ENCODE measurements around the gene DPAGT1. TPM values are rescaled to one million over a fixed set of nuclear protein-coding genes. Genes with fewer than 3 reads are reported as not detected.
"Not testable (repeated sequence)": the region's sequence is repeated elsewhere in the genome, so short reads cannot be mapped to it uniquely, and the experiment has no call there.

DPAGT1 gene
- total RNA-seq, 1 experiment from 2014 or later, result 41.1 TPM

- intact Hi-C loops (cut with micrococcal nuclease; ENCODE audit: unreplicated experiment), result loop anchor here (1.0 kb wide), 1 partner anchor 52 kb away; no protein-coding TSS in a partner anchor
- no peaks in the 10 kb centered on the region for H3K9me2 ChIP-seq (ENCODE audit: insufficient read depth)
- no peak overlapping the region for H2AFZ ChIP-seq
- H3F3A ChIP-seq (ENCODE audit: insufficient read depth, low read depth), result peaks cover 8% of the 10 kb centered on the region; the same call in 1 of the 2 replicates
- no peaks in the 10 kb centered on the region for H4K20me1 ChIP-seq (ENCODE audit: insufficient read depth)
- POLR2A ChIA-PET (ENCODE audit: unreplicated experiment), result no interaction called here
- no peaks in the 10 kb centered on the region for H3K9me3 ChIP-seq (ENCODE audit: insufficient read depth, low read depth)
- no peaks in the 10 kb centered on the region for H3K36me3 ChIP-seq (ENCODE audit: low read depth)
- no TSS peak for BruUV-seq (replicated peaks)
- no peaks in the 10 kb centered on the region for H3K79me2 ChIP-seq (ENCODE audit: low read depth)
- TF ChIP-seq EZH2 (IDR thresholded peaks at IDR 0.05; ENCODE audit: low read depth), result no peak
- peak; percentile 78 for TF ChIP-seq CTCF (conservative IDR thresholded peaks at IDR 0.05)
- peaks cover 24% of the 10 kb centered on the region for H3K27me3 ChIP-seq (ENCODE audit: insufficient read depth, low read depth)
- no peak overlapping the region for H3K4me3 ChIP-seq
- CTCF ChIA-PET, result interaction anchor here (0.6 to 1.0 kb wide), 7 partner anchors 11 to 476 kb away, joined by 4 to 9 read pairs (median 5); partner anchors contain the start of gene C2CD2L
- peak overlapping the region; percentile 47; the same call in 1 of the 2 replicates for H3K4me2 ChIP-seq
- DNase-seq, result peak; percentile 63 to 73
- peaks cover 9% of the 10 kb centered on the region; the same call in 1 of the 2 replicates for H3K4me1 ChIP-seq (replicated peaks; ENCODE audit: insufficient read depth)
- H3K27ac ChIP-seq, result no peak overlapping the region
Measured at GRCh38 chr11:119144825-119145486, 43.3 kb upstream of the DPAGT1 start.

GRCh38 chr11:119139276-119139675 lies 37.6 kb upstream of the DPAGT1 start:
- H3K4me1 ChIP-seq (replicated peaks; ENCODE audit: insufficient read depth); H3F3A ChIP-seq (ENCODE audit: insufficient read depth, low read depth); H3K27me3 ChIP-seq (ENCODE audit: insufficient read depth, low read depth); H3K36me3 ChIP-seq (ENCODE audit: low read depth); H3K4me2 ChIP-seq; H3K4me3 ChIP-seq; H2AFZ ChIP-seq; DNase-seq; intact Hi-C loops (cut with micrococcal nuclease; ENCODE audit: unreplicated experiment); H3K9me2 ChIP-seq (ENCODE audit: insufficient read depth); H3K79me2 ChIP-seq (ENCODE audit: low read depth); BruUV-seq (replicated peaks); H3K9me3 ChIP-seq (ENCODE audit: insufficient read depth, low read depth); H3K27ac ChIP-seq; H4K20me1 ChIP-seq (ENCODE audit: insufficient read depth): not testable (repeated sequence)
- ChIA-PET CTCF (interaction anchor here (0.7 kb wide), 1 partner anchor 41 kb away, joined by 3 read pairs; no protein-coding TSS in a partner anchor), POLR2A (ENCODE audit: unreplicated experiment) (interaction anchor here (0.6 kb wide), 2 partner anchors 67 to 182 kb away, joined by 3 to 11 read pairs; partner anchors contain the start of gene CBL)

- no peak for DNase-seq
- TF ChIP-seq EZH2 (IDR thresholded peaks at IDR 0.05; ENCODE audit: low read depth) (no peak), CTCF (conservative IDR thresholded peaks at IDR 0.05) (peak; percentile 78)
- no TSS peak for BruUV-seq (replicated peaks)
- Histone ChIP-seq H3F3A (ENCODE audit: insufficient read depth, low read depth) (no peaks in the 10 kb centered on the region), H3K4me1 (replicated peaks; ENCODE audit: insufficient read depth) (no peaks in the 10 kb centered on the region), H3K4me2 (no peak overlapping the region), H2AFZ (no peak overlapping the region), H3K4me3 (no peak overlapping the region), H3K9me3 (ENCODE audit: insufficient read depth, low read depth) (no peaks in the 10 kb centered on the region), H4K20me1 (ENCODE audit: insufficient read depth) (no peaks in the 10 kb centered on the region; the same call in 1 of the 2 replicates), H3K36me3 (ENCODE audit: low read depth) (peaks cover 21% of the 10 kb centered on the region; the same call in 1 of the 2 replicates), H3K27me3 (ENCODE audit: insufficient read depth, low read depth) (no peaks in the 10 kb centered on the region), H3K27ac (no peak overlapping the region), H3K79me2 (ENCODE audit: low read depth) (no peaks in the 10 kb centered on the region), H3K9me2 (ENCODE audit: insufficient read depth) (no peaks in the 10 kb centered on the region)
- ChIA-PET POLR2A (ENCODE audit: unreplicated experiment) (interaction anchor here (0.6 to 0.7 kb wide), 2 partner anchors 40 to 58 kb away, joined by 3 to 29 read pairs; no protein-coding TSS in a partner anchor), CTCF (no interaction called here)
- intact Hi-C loops (cut with micrococcal nuclease; ENCODE audit: unreplicated experiment), result no loop called here
Measured at GRCh38 chr11:119134389-119134978, 32.8 kb upstream of the DPAGT1 start.

Measured in PC-9 (cell line).